Stimulated activated CD4-positive, alpha-beta T cell treated with anti-CD3 and anti-CD28 coated beads, Interleukin-4, amount 100 ng/mL, for 1 hour (primary cell): ENCODE results near the gene SARS1.
"Not testable (repeated sequence)": the region's sequence is repeated elsewhere in the genome, so short reads cannot be mapped to it uniquely, and the experiment has no call there.

Experiments
- DNase-seq: peaks from one replicate; pipeline ENCODE4 v3.0.0-alpha.2; 2020

SARS1 gene

GRCh38 chr1:109193653-109194590 lies 19.8 kb upstream of the SARS1 start:
- peak; percentile 58 for DNase-seq

DNA sequence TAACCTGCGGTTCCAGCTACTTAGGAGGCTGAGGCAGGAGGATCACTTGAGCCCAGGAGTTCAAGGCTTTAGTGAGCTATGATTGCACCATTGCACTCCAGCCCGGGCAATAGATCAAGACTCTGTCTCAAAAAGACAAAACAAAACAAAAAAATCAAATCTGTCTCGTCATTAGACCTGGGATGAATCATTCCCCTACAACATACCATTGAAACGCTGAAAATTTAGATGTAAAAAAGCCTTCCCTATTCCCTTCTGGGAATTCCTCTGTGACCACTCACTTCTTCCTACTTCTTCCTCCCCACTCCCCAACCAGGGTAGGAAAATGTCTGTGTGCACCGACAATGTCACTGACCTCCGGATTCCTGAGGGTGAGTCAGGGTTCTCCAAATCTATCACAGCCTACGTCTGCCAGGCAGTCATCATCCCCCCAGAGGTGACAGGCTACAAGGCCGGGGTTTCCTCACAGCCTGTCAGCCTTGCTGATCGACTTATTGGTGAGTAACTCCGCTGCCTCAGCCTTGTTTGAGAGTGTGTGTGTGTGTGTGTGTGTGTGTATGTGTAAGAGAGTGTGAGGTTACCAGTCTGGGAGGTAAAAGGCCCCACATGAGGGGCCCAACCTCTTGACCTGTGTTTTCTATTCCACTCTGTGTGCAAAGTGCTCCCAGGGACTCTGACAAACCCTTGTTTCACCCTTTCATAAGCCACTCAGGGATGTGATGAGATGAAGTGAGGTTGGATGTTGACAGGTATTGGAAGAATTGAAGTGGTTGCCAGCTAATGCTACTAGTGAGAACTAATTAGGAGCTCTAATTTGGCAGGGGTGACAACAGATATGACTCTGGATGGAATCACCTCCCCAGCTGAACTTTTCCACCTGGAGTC lies 16.3 kb upstream of the SARS1 start:
- DNase-seq = no peak

- DNase-seq = no peak
Observed at GRCh38 chr1:109198043-109198695, 15.5 kb upstream of the SARS1 start.

DNA sequence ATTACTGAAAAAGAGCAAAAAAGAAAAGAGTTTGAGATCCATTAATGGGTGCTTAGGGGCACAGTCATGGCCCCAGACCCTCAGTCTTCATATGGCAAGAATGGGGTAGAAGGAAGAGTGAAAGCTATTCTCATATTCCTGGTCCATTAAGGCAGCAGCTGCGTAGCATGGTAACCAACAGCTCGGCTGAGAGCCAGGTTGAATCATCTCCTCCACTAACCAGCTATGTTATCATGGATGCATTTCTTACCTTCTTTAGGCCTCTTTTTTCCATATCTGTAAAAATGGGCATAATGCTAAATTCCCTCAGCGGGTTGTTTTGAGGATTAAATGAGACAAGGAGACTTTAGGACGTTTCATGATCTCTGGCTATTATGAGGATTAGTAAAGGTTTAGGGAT lies 15.0 kb upstream of the SARS1 start:
- DNase-seq = no peak

DNA sequence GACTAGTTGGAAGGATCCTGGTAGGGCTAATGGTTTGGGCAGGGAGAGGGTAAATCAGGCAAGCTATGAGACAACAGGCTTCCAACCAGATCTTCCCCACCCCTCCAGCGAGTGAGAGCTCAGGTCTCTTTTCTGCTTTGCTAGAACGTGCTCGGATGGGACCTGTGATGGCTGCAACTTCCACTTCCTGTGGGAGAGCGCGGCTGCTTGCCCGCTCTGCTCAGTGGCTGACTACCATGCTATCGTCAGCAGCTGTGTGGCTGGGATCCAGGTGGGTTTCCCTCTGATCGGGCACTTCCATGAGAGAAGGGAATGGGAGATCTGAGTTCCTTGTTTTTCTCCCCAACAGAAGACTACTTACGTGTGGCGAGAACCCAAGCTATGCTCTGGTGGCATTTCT lies 14.0 kb upstream of the SARS1 start:
- DNase-seq = no peak

- DNase-seq = peak; percentile 64
Observed at GRCh38 chr1:109201123-109201703, 12.5 kb upstream of the SARS1 start.

DNA sequence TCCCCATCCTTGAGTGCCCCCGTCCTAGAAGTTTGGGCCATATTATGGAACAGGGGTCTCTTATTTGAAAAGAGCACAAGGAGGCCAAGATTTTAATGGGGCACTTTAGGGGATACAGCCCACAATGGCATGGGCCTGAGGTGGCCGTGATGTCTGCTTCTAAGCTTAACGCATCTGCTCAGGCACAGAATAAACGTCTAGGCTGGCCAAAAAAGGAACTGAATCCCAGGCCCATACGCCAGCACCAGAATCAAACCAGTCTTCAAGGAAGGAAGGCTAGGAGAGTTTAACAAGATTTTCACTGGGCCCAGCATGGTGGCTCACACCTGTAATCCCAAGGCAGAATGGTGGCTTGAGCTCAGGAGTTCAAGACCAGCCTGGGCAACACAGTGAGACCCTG lies 9.2 kb upstream of the SARS1 start:
- DNase-seq = no peak

DNA sequence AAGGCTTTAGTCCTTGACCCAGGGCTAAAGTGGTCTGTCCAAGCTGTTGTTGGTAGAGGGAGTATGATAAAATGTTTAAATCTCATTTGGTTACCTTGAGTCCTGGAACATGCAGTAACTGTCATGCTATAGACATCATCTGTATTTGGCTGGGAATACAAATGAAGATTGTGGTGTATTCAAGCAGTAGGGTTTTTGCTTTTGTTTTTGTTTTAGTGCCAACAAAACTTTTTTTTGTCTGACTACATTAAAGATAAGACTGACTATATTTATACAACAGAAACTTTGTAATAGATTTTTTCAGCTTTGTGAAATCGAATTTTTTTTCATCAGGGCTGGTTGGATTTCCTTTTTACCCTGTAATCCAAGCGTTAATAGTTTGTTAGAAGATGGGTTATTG lies 7.4 kb upstream of the SARS1 start:
- no peak for DNase-seq

- DNase-seq = no peak
Observed at GRCh38 chr1:109207467-109208103, 6.1 kb upstream of the SARS1 start.

DNA sequence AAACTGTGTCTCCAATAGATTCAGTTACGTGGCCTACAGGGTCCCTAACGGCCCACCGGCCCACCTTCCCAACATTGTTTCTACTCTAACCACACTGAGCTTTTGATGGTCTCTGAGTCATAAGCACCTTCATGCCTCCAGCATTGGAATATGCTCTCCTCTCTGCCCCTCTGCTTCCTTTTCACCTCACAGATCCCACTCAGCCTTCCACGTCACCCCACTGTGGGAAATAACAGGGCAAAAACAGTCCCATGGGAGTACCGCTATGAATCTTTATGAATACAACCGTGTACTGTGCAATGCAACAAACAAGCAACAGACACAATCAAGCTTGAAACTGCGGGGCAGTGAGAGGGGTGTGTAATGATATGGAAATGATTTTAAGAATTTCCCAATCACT lies 5.3 kb upstream of the SARS1 start:
- no peak for DNase-seq

- DNase-seq = no peak
Observed at GRCh38 chr1:109208836-109209463, 4.8 kb upstream of the SARS1 start.

DNA sequence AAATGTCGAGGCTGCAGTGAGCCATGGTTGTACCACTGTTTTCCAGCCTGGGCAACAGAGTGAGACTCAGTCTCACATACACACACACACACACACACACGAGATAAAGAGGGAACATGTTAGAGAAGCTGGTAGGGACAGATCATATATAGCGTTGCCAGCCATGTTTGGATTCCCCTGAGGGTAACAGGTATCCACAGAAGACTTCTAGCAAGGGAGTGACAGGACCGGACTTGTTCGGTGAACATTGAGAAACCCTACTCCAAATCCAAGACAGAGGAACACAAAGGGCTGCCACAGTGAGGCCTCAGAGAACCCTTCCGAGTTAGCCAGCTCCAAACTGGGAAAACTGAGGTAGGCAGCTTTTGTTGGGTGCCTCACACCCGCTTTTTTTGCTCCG lies 3.7 kb upstream of the SARS1 start:
- DNase-seq = no peak

- no peak for DNase-seq
Observed at GRCh38 chr1:109213345-109213823, 334 bp upstream of the SARS1 start.

DNA sequence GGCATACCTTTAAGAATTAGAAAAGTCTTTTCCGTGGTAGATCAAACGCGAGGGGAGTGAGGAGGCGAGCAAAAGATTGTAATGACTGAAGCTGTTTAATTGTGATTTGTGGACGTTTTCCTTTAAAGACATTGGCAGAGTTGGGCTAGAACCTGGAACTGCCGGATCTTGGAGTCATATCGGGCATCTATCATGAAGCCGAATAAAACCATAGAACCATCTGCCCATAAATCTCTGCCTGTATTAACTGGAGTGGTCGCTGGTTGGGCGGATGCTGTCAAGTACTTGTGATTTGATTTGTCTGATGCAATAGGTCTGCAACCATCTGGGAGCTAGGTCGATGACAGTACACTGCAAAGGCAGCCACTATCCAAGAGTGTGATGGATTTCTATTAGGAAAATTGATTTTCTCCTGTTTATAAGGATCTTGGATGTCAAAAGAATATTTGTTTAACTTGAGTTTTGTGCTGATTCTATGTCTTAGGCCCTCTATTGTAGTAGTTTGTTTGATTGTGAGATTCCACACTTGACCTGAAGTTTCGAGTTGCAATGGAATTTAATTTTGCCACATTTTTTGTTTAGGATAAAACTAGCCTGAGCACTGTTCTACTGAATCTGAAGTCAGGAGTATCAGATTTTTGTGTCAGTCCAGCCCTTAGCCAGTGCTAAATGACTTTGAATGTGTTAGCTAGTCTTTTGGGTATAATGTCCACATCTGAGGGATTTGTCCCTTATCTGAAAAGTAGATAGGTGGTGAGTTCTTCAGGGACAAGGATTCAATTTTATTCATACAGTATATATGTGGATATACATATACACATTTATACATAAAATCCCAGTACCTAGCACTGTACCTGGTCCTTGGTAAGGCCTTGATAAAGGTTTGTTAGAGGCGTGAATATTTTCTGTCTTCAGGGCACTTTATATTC lies 1.2 kb downstream of the SARS1 start:
- DNase-seq = peak; percentile 35

GRCh38 chr1:109216662-109217061 lies 2.9 kb downstream of the SARS1 start:
- no peak for DNase-seq

- DNase-seq = no peak
Observed at GRCh38 chr1:109218516-109218915, 4.8 kb downstream of the SARS1 start.

DNA sequence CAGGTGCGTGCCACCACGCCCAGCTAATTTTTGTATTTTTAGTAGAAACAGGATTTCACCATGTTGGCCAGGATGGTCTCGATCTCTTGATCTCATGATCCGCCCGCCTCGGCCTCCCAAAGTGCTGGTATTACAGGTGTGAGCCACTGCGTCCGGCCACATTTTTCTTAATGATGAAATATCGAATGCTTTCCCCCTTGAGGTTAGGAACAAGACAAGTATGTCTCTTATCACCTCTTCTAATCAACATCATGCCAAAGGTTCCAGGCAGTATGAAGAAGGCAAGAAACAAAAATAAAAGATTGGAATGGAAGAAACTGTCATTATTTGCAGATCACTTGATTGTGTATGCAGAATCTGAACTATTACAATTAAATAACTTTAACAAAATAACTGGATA lies 7.5 kb downstream of the SARS1 start:
- not testable (repeated sequence) for DNase-seq

GRCh38 chr1:109225308-109225707 lies 11.6 kb downstream of the SARS1 start:
- DNase-seq = no peak

DNA sequence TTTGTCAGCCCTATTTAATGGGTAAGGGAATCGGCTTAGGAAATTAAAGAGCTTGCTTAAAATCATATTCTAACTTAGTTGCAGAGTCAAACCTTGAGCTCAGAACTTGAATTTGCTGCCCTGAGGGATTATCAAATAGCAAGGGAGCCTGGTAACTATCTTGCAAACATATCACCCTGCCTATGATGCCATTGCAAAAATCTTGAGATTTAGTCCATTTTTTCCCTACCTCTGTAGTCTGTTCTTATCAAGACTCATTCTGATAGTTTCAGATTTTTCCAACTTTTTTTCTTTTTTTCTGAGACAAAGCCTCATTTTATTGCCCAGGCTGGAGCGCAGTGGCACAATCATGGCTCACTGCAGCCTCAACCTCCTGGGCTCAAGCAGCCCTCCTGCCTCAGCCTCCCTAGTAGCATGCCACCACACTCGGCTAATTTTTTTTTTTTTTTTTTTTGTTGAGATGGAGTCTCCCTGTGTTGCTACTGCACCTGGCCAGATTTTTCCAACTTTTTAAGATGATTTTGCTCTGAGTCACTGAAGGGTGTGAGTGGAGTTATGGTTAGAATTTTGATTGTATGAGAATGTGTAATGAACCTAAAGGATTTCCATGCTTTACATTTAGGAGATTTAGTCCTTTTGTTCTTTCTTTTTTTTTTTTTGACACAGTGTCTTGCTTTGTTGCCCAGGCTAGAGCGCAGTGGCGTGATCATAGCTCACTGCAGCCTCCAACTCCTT lies 12.2 kb downstream of the SARS1 start:
- no peak for DNase-seq

DNA sequence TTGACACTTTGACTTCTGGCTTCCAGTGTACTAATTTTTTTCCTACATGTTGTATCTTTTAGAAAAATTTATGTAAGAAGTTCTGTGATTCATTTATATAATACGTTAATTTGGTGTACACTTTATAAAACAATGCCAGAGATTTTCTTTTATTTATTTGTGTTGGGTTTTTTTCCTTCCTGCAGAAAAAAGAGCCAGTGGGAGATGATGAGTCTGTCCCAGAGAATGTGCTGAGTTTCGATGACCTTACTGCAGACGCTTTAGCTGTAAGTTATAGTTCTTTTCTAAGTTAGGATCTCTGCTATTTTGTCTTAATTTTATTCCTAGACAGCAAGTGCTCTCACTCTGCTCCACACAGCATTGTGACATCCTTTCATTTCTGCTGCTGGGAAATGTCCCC lies 14.4 kb downstream of the SARS1 start:
- DNase-seq = no peak
